Hepatocyte (in vitro differentiated cells): ENCODE results near the gene NPHP3. TPM values are rescaled to one million over a fixed set of nuclear protein-coding genes. Genes with fewer than 3 reads are reported as not detected.
"Not testable (repeated sequence)": the region's sequence is repeated elsewhere in the genome, so short reads cannot be mapped to it uniquely, and the experiment has no call there.

Source experiments
- DNase-seq: peaks from one replicate; pipeline ENCODE4 v3.0.0-alpha.2; 2016; ENCODE audit warnings: low spot score
- H2AFZ ChIP-seq: fragments of 200-600 bp; sonication (generic); 2 replicates; pipeline ENCODE4 v1.6.0; 2016; ENCODE audit warnings: antibody characterized with exemption, mild to moderate bottlenecking
- H3K27ac ChIP-seq: fragments of 200-600 bp; sonication (generic); 2 replicates; pipeline ENCODE4 v1.5.1; 2016; ENCODE audit warnings: mild to moderate bottlenecking
- H3K27me3 ChIP-seq: fragments of 200-600 bp; sonication (generic); 2 replicates; pipeline ENCODE4 v1.6.1; 2016
- H3K36me3 ChIP-seq: fragments of 200-600 bp; sonication (generic); replicated peaks from 2 replicates; pipeline ENCODE4 v1.5.1; 2016; ENCODE audit warnings: low read depth; ENCODE audit not compliant: insufficient read depth
- H3K4me1 ChIP-seq: fragments of 200-600 bp; sonication (generic); 2 replicates; pipeline ENCODE4 v1.5.1; 2016; ENCODE audit warnings: mild to moderate bottlenecking, moderate library complexity; ENCODE audit not compliant: insufficient read depth
- H3K4me2 ChIP-seq: fragments of 200-600 bp; sonication (generic); 2 replicates; pipeline ENCODE4 v1.6.0; 2016
- H3K4me3 ChIP-seq: fragments of 200-600 bp; sonication (generic); 2 replicates; pipeline ENCODE4 v1.5.1; 2016; ENCODE audit warnings: mild to moderate bottlenecking
- H3K79me2 ChIP-seq: fragments of 200-600 bp; sonication (generic); 2 replicates; pipeline ENCODE4 v1.6.0; 2017; ENCODE audit warnings: mild to moderate bottlenecking
- H3K9me2 ChIP-seq: fragments of 200-600 bp; sonication (generic); replicated peaks from 2 replicates; pipeline ENCODE4 v1.6.0; 2017; ENCODE audit warnings: mild to moderate bottlenecking; ENCODE audit not compliant: insufficient read depth
- H3K9me3 ChIP-seq: fragments of 200-600 bp; sonication (generic); 2 replicates; pipeline ENCODE4 v1.5.1; 2016; ENCODE audit warnings: low read depth, mild to moderate bottlenecking
- H4K20me1 ChIP-seq: fragments of 200-600 bp; sonication (generic); 2 replicates; pipeline ENCODE4 v1.6.0; 2016; ENCODE audit warnings: mild to moderate bottlenecking; ENCODE audit not compliant: insufficient read depth, poor library complexity, severe bottlenecking
- CTCF ChIP-seq: fragments of 200-600 bp; sonication (generic); IDR thresholded peaks from 2 replicates; pipeline ENCODE4 v1.5.1; 2016; ENCODE audit warnings: antibody characterized with exemption, mild to moderate bottlenecking; ENCODE audit not compliant: poor library complexity
- EZH2 ChIP-seq: fragments of 200-600 bp; sonication (generic); IDR thresholded peaks from 2 replicates; pipeline ENCODE4 v1.6.1; 2016; ENCODE audit warnings: antibody characterized with exemption, mild to moderate bottlenecking, borderline replicate concordance
- EZH2phosphoT487 ChIP-seq: fragments of 200-600 bp; sonication (generic); IDR thresholded peaks from one replicate; pipeline ENCODE4 v1.6.1; 2018; ENCODE audit warnings: antibody characterized with exemption, mild to moderate bottlenecking, low read depth, moderate library complexity; ENCODE audit not compliant: unreplicated experiment, severe bottlenecking
- WGBS: methylation state at CpG from one replicate; pipeline ENCODE4 v1.1.6; 2016; ENCODE audit warnings: low lambda C conversion rate; ENCODE audit errors: missing lambda C conversion rate; 5-methylcytosine and 5-hydroxymethylcytosine counted together
- polyA plus RNA-seq: library from polyadenylated mRNA; unstranded; fragments of >200 nt; fragmentation: Nextera tagmentation; extraction: Ambion mirVana; gene quantifications from 2 replicates; pipeline ENCODE4 v1.2.1, GENCODE V29; 2016
- total RNA-seq: library from RNA; depleted of rRNA; stranded (reverse); fragments of >200 nt; gene quantifications from 2 replicates; pipeline ENCODE4 v1.2.3, GENCODE V29; 2014

Gene NPHP3
- total and polyA plus RNA-seq, 2 experiments from 2014 or later = 12.0 to 22.5 TPM

DNA sequence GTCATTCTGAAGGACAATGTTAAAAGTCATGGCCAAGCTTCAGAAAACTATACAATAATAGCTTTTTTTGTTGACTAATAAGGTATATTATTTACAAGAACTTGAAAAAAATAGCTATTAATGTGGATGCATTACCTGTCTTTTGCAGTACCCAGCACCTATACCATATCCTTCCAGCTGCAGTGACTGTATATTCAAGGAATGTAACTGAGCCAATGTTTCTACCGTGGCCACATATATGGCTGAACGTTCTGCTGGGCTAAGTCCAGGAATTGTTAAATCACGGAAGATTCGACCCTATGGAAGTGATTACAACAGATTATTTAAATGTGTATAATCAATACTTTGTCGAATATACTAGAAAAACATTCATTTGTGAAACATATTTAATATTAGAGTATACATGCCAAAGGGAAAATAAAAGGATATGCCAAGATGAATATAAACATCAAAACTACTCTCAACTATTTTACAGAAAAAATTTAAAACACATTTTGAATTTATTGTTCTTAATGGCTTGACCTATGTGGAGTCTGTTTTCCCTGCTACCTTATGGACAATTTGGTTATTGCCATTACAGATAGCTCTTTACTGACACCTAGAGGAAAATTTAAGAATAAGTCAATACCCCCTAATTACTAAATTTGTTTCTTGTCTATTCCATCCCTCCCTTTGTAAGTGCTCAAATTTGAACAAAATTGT, 80.2 kb downstream of the NPHP3 start:
- Histone ChIP-seq H3K4me1 (no peaks in the 10 kb centered on the region), H3K9me2 (no peaks in the 10 kb centered on the region), H3K36me3 (no peaks in the 10 kb centered on the region), H2AFZ (no peak overlapping the region), H3K4me2 (no peak overlapping the region), H4K20me1 (no peaks in the 10 kb centered on the region), H3K4me3 (no peak overlapping the region), H3K9me3 (no peaks in the 10 kb centered on the region), H3K27me3 (no peaks in the 10 kb centered on the region), H3K79me2 (no peaks in the 10 kb centered on the region), H3K27ac (no peak overlapping the region)
- DNase-seq = peak; percentile 44
- WGBS = 76% methylated on average over 5 of the region's 5 CpGs
- TF ChIP-seq CTCF = peak; percentile 70
- TF ChIP-seq EZH2phosphoT487 = no peak

GRCh38 chr3:132641427-132641826, 80.8 kb downstream of the NPHP3 start:
- not testable (repeated sequence) for H3K4me3 ChIP-seq, H3K27ac ChIP-seq, H4K20me1 ChIP-seq, H3K9me2 ChIP-seq, DNase-seq, H3K36me3 ChIP-seq, H3K9me3 ChIP-seq, H2AFZ ChIP-seq, H3K27me3 ChIP-seq, H3K4me2 ChIP-seq, H3K79me2 ChIP-seq, H3K4me1 ChIP-seq
- WGBS = 82% methylated on average over 2 of the region's 2 CpGs

GRCh38 chr3:132638706-132639105, 83.5 kb downstream of the NPHP3 start:
- H3K4me1 ChIP-seq = no peaks in the 10 kb centered on the region
- DNase-seq = no peak
- no peaks in the 10 kb centered on the region for H3K9me2 ChIP-seq
- no peaks in the 10 kb centered on the region for H3K9me3 ChIP-seq
- H3K27ac ChIP-seq = no peak overlapping the region
- H3K4me2 ChIP-seq = no peak overlapping the region
- H3K79me2 ChIP-seq = no peaks in the 10 kb centered on the region
- H3K27me3 ChIP-seq = no peaks in the 10 kb centered on the region
- no peak overlapping the region for H3K4me3 ChIP-seq
- no peaks in the 10 kb centered on the region for H4K20me1 ChIP-seq
- H3K36me3 ChIP-seq = no peaks in the 10 kb centered on the region
- TF ChIP-seq EZH2 (no peak), CTCF (no peak), EZH2phosphoT487 (no peak)
- H2AFZ ChIP-seq = no peak overlapping the region

DNA sequence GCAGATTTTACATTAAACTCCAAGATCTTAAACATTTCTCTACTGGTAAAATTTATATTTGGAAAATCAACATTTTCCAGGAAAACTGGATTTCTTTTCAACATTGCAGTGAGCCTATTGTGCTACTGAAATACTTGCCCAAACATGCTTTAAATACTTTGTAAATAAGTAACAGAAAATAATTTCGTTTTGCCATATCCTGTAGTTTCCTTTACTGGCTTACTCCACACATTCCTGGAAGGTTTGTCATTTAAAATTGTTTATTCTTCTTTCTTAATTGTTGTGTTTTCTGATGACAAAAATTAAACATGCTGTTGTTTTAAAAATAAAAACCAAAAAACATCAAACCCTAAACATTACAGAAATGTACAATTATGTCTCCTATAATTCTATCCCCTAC, 84.6 kb downstream of the NPHP3 start:
- Histone ChIP-seq H3K79me2 (no peaks in the 10 kb centered on the region), H3K9me2 (no peaks in the 10 kb centered on the region), H3K4me2 (no peak overlapping the region), H3K27ac (no peak overlapping the region), H3K4me3 (no peak overlapping the region), H4K20me1 (no peaks in the 10 kb centered on the region), H3K36me3 (no peaks in the 10 kb centered on the region), H3K27me3 (no peaks in the 10 kb centered on the region), H2AFZ (no peak overlapping the region), H3K9me3 (no peaks in the 10 kb centered on the region), H3K4me1 (no peaks in the 10 kb centered on the region)
- no peak for DNase-seq
- TF ChIP-seq CTCF (no peak), EZH2 (no peak), EZH2phosphoT487 (no peak)
- WGBS = 56% methylated on average over 1 of the region's 1 CpG
